NCI-H1417 treated with DMSO at 0.1 percent for 48 hours (cell line): ENCODE data around the gene CDH7.

Source experiments
- DNase-seq: peaks from one replicate; lab custom pipeline; 2025; lab: John Stamatoyannopoulos, UW

The CDH7 gene

DNA sequence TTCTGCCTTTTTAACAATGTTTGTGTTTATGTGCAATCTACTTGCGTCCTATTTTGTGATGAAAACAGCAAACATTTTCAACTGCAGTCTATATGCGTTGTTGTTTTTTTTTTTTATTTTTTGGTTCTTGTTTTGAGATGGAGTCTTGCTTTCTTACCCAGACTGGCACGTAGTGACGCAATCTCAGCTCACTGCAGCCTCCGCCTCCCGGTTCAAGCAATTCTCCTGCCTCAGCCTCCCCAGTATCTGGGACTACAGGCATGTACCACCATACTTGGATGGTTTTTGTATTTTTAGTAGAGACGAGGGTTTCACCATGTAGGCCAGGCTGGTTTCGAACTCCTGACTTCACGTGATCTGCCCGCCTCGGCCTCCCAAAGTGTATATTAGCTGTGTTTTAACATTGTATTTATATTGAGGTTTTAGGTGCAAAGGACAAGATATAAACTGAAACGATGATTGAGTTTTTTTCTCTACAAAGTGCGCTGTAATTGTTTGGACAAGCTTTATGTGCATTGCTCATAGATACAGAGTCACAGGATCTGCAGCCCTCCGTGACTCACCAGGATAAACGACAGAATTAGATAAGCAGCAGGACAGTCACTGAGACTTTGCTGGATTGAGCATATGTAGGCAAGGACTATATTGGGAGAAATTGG, 17.4 kb downstream of the CDH7 start:
- DNase-seq: no peak

DNA sequence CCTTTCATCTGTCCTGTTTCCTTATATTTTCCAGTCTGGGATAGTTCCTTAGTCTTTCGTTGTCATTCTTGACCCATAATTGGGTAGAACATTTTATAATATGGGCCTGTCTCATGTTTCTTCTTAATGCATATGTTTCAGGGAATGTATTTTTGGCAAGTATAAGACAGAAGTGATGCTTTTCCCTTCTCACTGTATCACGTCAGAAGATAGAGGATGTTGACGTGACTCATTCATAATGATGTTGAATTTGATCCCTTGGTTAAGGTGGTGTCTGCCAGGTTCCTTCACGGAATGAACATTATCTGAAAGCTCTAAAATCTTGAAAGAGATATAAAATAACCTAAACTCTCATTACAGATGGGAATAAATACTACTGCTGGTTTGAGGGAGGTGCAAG, 18.8 kb downstream of the CDH7 start:
- DNase-seq: no peak

DNA sequence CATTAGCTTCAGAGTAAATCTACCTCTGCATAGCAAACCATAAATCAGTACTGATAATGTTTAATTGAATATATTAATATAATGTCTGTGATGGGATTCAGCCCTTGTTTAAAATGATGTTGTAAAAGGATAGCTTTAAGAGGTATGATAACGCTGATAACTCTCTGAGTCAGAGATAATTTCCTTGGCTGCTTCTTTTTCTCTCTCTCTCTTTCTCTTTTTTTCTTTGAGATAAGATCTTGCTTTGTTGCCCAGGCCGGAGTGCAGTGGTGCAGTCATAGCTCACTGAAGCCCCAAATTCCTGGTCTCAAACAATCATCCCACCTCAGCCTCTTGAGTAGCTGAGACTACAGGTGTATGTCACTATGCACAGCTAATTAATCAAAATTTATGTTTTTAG, 35.7 kb downstream of the CDH7 start:
- no peak for DNase-seq

DNA sequence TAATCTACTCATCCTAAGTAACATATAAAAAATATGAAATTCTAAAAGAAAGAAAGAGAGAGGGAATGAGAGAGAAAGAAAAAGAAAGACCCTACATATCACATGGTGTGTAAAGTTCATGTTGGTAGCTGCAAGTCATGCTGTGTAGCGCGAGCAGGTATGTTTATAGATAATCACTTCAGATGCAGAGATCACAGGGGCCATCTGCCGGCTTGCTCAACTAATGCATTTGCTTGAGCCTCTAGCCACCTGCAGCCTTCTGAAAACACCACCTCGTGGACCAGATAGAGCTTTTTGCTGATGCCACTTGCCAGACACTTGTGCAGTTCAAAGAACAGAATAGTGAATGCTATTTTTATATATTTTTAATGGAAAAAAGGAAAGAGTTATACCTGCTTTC, 37.6 kb downstream of the CDH7 start:
- no peak for DNase-seq

DNA sequence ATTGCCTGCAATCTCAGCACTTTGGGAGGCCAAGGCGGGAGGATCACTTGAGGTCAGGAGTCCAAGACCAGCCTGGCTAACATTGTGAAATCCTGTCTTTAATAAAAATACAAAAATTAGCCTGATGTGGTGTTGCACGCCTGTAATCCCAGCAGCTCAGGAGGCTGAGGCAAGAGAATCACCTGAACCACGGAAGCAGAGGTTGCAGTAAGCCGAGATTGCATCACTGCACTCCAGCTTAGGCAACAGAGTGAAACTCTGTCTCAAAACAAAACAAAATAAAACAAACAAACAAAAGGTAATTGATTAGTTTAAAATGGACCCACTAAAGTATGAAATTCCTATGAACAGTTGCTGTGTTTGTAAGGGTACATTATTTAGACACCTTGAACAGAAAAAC, 39.8 kb downstream of the CDH7 start:
- DNase-seq: no peak

DNA sequence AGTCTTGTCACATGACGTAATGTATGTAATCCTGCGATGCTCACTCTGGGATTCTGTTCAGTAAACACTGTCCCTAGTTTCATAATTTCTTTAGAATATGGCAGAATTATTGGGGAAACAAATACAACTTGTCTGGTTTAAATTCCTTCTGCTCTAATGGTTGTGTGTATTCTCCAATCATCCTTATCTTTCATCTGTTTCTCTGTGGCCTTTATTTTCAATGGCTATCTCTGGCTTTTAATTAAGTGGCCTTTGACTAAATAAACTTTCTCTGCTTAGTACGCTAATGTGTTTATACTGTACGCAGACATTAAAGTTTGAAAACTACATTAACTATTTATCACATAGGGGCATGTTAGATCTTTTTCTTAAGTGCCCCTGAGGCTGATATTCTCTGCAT, 40.9 kb downstream of the CDH7 start:
- DNase-seq: no peak

DNA sequence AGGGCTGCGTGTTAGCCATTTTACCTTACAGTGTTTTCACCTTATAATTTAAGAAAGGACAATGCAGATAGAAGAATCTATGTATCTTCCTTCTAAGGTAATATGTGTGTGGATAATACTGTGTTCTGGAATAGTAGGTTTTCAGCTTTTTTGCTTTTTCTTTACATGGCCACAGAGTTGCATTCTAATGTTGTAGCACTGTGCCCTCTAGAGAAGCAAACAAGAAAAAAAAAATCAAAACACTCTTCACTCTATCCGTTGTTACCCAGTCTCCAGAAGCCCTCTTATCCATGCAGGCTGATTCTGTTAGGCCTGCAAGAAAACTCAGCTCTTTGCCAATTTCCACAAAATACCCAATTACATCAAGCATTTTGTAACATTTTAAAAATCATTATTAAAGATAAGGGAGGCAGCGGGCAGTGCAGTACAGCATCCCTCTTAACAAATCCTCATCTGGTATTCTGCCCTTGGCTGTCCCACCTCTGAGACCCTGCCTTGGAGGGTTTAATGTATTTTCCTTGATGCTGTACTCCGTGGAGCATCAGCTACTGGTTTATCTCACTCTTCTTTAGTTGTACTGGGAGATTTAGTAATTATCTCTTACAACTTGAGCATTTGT, 41.8 kb downstream of the CDH7 start:
- DNase-seq: no peak

DNA sequence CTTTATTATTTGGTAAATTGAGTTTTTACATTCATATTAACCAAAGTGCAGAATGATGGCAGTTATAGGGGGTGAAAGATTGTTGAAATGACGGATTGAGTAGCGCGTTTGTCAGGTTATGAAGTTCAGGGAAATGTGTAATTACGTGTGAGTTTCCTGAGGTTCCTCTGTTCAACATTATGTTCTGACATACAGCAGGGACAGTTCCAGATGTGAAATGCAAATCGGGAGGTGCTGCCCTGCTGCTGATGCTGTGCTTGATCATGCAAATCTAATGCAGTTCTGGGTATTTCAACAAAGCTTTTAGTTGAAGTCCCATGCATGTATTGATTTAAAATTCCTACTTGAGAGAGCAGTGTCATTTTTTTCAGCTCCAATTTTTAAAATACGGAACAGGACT, 57.9 kb downstream of the CDH7 start:
- no peak for DNase-seq

DNA sequence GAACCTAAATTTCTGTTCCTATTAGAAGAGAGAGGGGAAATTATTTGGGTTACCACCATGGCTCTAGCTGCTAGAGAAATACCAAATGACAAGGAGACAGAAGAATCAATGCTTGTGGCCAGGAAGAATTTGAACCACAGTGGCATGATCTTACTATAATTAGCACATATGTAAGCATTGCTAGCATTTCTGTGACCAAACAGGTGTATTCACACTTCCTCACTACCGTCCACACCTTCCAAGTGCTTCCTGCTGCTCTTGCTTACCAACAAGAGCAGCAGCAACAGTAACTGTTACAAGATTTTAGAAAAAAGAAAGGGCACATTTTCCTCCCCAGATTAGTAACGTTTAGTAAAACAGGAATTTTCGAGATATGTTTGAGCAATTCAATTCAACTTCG, 60.5 kb downstream of the CDH7 start:
- no peak for DNase-seq

DNA sequence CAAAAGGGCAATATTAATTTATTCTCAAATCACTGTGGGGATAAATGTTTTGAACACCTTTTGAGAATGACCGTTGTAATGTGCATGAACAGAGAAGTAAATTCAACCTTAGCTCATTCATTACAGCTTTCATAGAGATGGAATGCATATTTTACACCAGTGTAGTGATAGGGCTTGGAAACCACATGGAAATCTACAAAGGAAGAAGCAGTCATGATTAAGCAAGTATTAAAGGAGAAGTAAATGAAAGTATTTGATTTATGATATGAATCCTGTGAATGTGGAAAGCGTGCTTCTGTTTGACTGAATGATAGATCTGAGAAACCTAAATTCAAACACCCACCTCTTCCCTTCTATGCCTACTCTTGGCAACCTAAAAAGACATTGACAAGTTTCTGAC, 64.7 kb downstream of the CDH7 start:
- DNase-seq: no peak

DNA sequence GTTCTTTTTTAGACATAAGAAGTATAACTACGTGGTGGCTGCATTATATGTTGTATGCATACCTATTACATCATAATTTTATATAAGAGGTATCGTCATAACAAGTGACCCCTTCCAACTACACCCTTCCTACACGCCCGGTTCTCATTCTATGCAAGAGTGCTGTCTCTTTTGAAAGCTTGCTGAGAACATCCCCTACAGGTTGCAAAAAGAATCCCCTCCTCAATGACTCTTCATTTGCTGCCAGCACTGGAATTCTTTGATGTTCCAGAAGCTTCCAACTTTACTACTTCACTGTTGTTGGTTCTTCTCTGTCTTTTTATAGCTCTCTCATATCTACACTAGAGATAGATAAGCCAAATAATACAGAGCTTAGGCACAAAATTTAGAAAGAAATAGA, 66.4 kb downstream of the CDH7 start:
- no peak for DNase-seq

DNA sequence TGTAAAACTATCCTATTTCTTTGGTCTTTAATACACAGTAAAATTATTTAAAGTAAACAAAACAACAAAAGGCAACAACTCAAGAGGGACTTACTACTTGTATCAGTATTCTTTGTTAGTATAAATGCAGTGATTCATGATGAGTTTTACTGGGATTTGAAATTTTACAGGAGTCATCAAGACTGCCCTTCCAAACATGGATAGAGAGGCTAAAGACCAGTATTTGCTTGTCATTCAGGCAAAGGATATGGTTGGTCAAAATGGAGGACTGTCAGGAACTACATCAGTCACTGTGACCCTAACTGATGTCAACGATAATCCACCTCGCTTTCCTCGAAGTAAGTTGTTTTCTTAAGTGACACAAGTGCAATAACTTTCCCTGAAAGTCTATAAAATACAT, 71.1 kb downstream of the CDH7 start:
- DNase-seq: no peak

DNA sequence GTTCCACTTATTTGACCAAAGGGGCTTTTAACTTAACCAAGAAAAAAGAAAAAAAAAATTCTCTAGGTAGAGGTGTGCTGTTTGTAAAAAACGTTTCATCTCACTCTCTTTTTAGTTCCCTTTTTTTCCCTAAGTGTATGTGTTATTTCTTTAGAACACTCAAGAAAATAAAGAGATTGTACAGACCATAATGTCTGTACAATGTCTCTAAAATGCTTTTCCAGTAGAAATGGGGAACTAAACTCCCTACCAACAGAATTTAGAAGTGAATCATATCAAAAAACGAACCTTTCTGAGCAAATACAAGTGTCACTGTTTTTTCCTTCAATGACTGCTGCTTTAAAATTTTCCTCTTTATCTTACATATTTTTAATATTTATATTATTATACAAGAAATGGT, 72.0 kb downstream of the CDH7 start:
- DNase-seq: no peak

DNA sequence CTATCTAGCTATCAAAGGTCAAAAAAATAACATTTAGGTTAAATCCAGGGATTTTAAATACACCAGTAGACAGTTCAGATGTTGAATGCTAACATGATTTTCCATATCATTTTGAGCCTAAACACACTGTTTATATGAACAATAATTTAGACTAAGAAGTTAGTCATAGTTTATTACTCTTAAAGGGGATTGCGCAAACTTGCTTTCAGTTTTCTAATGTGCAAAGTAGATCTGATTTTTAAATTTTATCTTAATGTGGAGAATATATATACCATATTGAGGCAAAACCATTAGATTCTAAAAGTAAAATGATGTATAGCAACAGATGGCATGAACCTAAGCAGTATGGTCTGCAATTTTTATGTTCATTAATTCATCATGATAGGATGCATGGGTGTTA, 76.6 kb downstream of the CDH7 start:
- DNase-seq: no peak

DNA sequence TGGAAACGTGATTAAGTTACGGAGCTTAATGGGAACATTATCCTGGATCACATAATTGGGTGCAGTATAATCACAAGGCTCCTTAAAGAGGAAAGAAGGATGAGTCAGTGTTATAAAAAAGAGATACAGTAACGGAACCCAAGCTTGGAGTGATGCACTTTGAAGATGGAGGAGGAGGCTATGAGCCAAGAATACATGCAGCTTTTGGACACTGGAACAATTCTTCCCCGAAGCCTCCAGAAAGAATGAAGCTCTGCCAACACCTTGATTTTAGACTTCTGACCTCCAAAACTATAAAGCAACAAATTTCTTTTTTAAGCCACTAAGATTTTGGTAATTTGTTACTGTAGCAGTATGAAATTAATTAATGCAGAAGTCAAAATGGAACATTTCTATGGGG, 85.1 kb downstream of the CDH7 start:
- DNase-seq: no peak

DNA sequence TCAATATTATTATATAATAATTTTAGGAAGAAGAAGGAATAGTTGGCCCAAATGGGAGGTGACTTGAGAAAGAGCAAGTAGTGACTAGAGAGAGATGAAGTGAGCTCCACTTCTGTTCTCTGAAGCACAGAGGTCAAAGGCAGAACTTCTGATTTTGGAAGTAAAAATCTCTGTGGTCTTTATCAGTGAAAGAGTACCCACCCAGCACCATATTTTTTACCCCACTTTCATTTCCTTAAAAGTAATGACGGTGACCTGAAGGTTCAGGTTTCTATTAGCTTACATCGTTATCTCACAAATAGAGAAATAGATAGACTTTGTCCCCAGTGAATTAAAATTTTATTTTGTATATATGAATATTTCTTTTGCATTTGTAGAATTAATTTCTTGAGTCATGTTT, 95.3 kb downstream of the CDH7 start:
- no peak for DNase-seq

DNA sequence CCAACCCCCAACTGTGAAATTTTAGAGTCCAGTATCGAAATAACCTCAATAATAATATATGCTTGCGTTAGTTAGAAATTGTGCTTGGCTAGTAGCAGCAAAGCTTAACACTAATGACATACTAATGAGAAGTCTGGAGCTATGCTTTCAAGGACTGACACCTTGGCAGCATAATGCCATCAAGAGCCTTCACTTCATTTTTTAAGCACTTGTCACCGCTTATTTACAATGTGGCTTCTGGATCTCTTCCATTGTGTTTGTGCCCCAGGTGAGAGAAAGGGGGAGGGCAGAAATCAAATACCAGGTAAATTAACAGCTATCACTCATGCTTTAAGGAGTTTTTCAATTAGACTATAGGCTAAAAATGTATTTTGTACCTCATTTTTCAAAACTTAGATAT, 101.5 kb downstream of the CDH7 start:
- DNase-seq: peak; percentile 56

DNA sequence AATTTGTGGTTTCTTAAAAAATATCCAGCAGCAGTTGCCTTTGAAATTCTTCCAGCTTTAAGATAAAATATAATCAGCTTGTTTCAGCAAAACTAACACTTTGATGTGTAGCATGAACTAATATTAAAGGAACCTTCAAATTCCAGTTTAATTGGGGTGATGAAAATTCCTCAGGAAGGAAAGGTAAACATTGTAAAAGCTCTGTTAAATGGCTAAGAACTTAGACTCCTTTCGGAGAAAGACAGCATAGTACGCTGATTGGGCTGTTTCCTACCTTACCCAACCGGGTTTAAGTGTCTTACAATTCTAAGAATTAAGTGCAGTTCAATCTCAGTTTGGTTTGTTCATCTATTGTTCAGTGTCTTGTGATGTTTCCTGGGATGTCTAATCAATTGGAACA, 108.3 kb downstream of the CDH7 start:
- no peak for DNase-seq

DNA sequence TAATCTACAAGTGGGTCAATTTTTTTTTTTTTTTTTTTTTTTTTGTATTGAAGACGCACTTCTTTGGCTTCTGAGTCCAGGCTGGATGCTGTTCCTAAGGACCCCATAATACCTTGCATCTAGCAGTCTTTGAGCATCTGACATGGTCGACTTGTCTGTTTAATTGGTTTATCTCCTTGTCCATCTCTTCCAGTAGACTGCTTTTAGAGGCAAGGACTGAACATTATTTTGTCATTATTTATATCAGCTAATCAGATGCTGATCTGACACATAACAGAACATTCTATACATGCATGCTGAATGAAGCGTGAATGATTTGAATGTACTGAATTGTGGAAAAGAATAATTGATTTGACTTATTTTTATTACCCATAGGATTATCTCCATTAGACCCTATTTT, 118.7 kb downstream of the CDH7 start:
- DNase-seq: no peak

DNA sequence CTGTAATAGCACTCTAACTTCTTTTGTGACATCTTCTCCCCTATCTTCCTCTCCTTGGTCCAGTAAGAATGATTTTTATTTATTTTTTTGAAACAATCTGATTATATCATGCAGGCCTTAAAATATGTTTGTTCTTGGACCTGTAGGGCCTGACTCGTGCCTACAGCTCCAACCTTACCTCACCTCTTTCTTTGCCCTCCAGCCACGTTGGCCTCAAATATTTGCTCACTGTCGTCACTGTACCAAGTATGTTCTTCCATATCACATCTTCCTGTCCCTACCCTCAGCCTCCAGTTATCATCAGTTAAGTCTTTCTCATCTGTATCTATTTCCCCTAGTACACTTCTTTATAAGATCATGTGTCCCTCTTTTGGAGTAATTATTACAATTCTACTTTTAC, 125.5 kb downstream of the CDH7 start:
- no peak for DNase-seq

DNA sequence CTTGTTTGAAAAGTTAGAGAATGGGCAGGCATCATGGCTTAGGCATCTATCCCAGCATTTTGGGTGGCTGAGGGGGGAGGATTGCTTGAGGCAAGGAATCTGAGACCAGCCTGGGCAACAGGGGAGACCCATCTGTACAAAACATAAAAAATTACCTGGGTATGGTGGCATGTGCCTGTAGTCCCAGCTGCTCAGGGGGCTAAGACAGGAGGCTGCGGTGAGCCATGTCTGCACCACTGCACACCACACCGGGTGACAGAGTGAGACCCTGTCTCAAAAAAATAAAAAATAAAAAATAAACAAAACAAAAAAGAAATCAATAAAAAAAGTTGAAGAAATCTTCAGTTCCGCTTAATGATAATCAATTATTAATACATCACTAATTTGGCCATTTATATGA, 146.5 kb downstream of the CDH7 start:
- no peak for DNase-seq

DNA sequence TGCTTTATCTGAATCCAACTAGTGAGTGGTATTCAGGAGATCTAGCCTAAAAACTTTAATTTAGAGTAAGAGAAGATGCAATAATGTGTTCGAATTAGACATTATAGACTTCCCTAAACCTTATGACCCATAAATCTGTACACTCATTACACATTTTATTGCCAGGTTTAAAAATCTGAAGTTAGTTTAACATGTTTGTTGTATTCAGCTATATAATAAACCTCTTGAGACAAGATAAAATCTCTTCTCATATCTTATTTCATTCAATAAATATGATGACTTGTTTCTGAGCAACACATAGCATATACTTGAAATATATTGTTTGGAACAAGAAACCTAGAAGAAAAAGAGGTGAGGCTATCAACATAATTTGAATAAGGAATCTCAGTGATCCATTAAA, 150.7 kb downstream of the CDH7 start:
- no peak for DNase-seq

DNA sequence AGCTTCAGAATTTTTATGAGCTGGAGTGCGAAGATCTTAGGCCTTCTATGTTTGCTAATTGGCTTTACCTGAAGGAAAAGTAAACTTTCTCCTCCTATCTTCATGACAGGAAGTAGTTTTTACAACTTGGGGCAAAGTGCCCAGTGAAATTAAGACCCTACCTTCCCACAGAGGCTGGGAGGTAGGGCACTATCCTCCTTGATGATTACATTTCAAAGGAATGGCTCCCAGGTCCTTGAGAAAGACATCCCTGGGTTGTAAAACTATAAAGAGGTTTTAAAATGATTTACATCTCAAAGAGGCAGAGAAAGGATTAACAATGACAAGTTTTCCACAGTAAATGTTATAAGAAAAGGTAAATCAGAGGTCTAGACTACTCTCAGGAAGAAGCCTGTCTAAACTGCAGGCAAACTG, 155.8 kb downstream of the CDH7 start:
- DNase-seq: no peak

DNA sequence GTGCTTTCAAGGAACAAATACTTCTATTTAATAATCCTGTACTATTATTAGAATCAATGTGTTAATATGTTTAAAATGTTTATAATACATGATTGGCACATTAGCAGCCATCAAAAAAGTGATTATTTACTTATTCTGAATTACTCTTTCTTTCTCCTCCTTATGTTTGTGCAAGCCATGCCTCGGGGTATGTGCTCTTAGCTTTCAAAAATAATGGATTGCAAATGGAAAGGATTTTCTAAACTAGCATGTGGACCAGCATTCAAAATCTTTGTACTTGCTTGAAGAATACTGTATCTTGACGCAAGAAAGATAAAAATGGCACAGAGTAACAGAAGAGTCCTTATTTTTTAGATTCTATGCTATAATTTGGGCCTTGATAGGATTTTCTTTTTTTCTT, 156.5 kb downstream of the CDH7 start:
- DNase-seq: no peak
